ENCODE data around the gene DGKD.

DGKD gene

GRCh38 chr2:233464056-233464455 is 109.8 kb downstream of the DGKD start:
- Histone ChIP-seq H3K9me3 (no peaks in the 10 kb centered on the region), H3K27me3 (no peaks in the 10 kb centered on the region), H3K27ac (no peak overlapping the region), H3K4me1 (peaks cover 0 to 3% (median under 1%) of the 10 kb centered on the region in 4 donors), H3K4me3 (no peak overlapping the region), H3K36me3 (peaks cover 73 to 97% (median 89%) of the 10 kb centered on the region in 3 donors)
- DNase-seq: no peak
- TF ChIP-seq CTCF (IDR thresholded peaks at IDR 0.05): no peak
- intact Hi-C loops (cut with DNase I; ENCODE audit: low total_unique reads): no loop called here

DNA sequence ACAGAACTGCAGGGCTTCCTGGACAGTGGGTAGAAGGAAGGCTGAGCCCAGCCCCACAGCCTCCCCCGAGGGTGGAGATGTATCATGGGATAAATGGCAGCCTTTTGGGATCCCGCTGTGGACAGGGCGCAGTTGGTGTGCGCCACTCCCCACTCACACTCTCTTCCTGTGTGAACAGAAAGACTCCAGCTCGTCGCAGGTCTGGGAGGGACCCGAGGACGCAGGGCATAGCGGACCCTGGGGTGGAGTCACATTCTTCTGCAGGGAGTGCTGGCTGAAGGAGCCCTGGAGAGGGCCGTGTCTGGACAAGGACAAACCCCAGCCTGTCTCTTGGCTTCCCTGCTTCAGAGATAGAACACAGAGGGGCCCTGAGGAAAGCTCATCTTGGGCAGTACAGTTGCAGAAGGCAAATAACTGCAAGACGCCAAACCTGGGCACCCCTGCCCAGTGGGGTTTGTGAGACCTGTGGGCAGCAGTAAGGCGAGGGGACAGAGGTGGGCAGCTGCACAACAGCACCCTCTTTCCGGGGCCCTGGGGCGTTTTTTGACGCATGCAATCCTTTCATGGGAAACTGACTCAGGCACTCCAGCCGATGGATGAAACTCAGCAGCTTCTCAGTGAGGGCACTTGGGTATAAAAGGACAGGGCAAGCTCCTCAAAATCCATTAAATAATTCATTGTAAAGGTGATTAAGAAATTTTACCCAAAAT is 110.4 kb downstream of the DGKD start:
- Histone ChIP-seq H3K27me3 (no peaks in the 10 kb centered on the region), H3K4me3 (no peak overlapping the region), H3K27ac (no peak overlapping the region), H3K4me1 (peaks cover 0 to 9% (median 7%) of the 10 kb centered on the region in 4 donors), H3K36me3 (peaks cover 67 to 97% (median 89%) of the 10 kb centered on the region in 3 donors), H3K9me3 (no peaks in the 10 kb centered on the region)
- no peak for DNase-seq
- no peak for TF ChIP-seq CTCF (IDR thresholded peaks at IDR 0.05)
- intact Hi-C loops (cut with DNase I; ENCODE audit: low total_unique reads): no loop called here

DNA sequence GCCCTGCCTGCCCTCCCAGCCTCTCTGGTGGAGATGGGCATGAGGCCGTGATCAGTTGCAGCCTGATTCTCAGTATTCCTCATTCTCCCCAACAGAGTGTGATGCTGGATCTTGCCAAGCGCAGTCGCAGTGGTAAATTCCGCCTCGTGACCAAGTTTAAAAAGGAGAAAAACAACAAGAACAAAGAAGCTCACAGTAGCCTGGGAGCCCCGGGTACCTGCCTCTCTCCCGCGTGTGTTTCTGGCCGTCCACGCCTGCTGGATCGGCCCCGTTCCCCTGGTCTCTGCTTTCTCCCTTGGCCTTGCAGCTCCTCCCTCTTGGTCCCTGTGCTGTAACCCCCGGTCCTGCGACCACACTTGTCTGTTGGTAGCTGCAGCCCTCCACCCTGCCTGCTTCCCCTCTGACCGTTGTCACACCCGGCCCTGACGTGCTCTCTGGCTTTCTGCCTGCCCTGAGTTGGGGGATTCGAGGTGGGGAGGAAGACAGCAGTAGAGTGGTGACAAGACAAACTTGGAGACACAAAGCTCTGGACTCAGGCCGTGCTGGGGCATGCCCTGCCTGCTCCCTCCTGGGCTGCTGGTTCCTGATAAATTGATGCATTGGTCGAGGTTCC is 112.8 kb downstream of the DGKD start:
- Histone ChIP-seq H3K9me3 (no peaks in the 10 kb centered on the region), H3K27ac (peak overlapping the region in 1 of 2 donors; percentile 24), H3K4me3 (no peak overlapping the region), H3K36me3 (peaks cover 51 to 86% (median 68%) of the 10 kb centered on the region in 3 donors), H3K27me3 (no peaks in the 10 kb centered on the region), H3K4me1 (peaks cover 0 to 20% (median 16%) of the 10 kb centered on the region in 4 donors)
- TF ChIP-seq CTCF (IDR thresholded peaks at IDR 0.05): no peak
- intact Hi-C loops (cut with DNase I; ENCODE audit: low total_unique reads): no loop called here
- peak in 1 of 2 donors; percentile 57 for DNase-seq

- H3K4me3 ChIP-seq: no peak overlapping the region
- peak in 1 of 2 donors; percentile 61 for DNase-seq
- intact Hi-C loops (cut with DNase I; ENCODE audit: low total_unique reads): no loop called here
- H3K27me3 ChIP-seq: no peaks in the 10 kb centered on the region
- no peak for TF ChIP-seq CTCF (IDR thresholded peaks at IDR 0.05)
- H3K36me3 ChIP-seq: peaks cover 40 to 84% (median 58%) of the 10 kb centered on the region in 3 donors
- H3K9me3 ChIP-seq: no peaks in the 10 kb centered on the region
- H3K4me1 ChIP-seq: peaks cover 0 to 20% (median 16%) of the 10 kb centered on the region in 4 donors
- peak overlapping the region; percentile 85 to 86 for H3K27ac ChIP-seq
These were observed 113.9 kb downstream of the DGKD start for GRCh38 chr2:233468047-233468740.

- H3K36me3 ChIP-seq: peaks cover 37 to 78% (median 60%) of the 10 kb centered on the region in 3 donors
- DNase-seq: peak; percentile 18 to 48
- H3K27me3 ChIP-seq: no peaks in the 10 kb centered on the region
- no peak overlapping the region for H3K4me3 ChIP-seq
- intact Hi-C loops (cut with DNase I; ENCODE audit: low total_unique reads): no loop called here
- H3K9me3 ChIP-seq: no peaks in the 10 kb centered on the region
- no peak for TF ChIP-seq CTCF (IDR thresholded peaks at IDR 0.05)
- H3K27ac ChIP-seq: peak overlapping the region; percentile 85 to 86
- H3K4me1 ChIP-seq: peaks cover 0 to 20% (median 17%) of the 10 kb centered on the region in 4 donors
These were observed 114.4 kb downstream of the DGKD start for GRCh38 chr2:233468741-233469110.
